GM12878 (cell line): Measurements from ENCODE around the gene TBX15. TPM values are rescaled to one million over a fixed set of nuclear protein-coding genes. Genes with fewer than 3 reads are reported as not detected.

Experiments used
- ATAC-seq: fragments of 200-7000 bp; cut with Tn5 transposase; 3 replicates; pipeline ENCODE4 v1.9.1; 2020; ENCODE audit warnings: mild to moderate bottlenecking, moderate library complexity
- BruUV-seq: library from RNA; stranded (reverse); fragments of 400-500 nt; replicated peaks from 2 replicates; lab custom pipeline; 2021; lab: Mats Ljungman, UMichigan
- CTCF ChIA-PET: fragments of 300-600 bp; sonication (Branson Sonifier 250); formaldehyde crosslinking; extraction: SDS; loops from one replicate; lab custom pipeline; 2021; ENCODE audit warnings: inconsistent platforms; lab: Yijun Ruan, JAX
- POLR2A ChIA-PET: fragments of 350-600 bp; formaldehyde crosslinking; extraction: SDS; loops from one replicate; lab custom pipeline; 2021; ENCODE audit warnings: inconsistent platforms; lab: Charles Lee
- RAD21 ChIA-PET: fragments of 300-600 bp; sonication (Branson Sonifier 250); formaldehyde crosslinking; loops from one replicate; lab custom pipeline; 2023; ENCODE audit warnings: antibody characterized with exemption; ENCODE audit not compliant: unreplicated experiment; lab: Charles Lee
- SMC1A ChIA-PET: fragments of 300-600 bp; sonication (Branson Sonifier 250); formaldehyde crosslinking; loops from one replicate; lab custom pipeline; 2023; ENCODE audit not compliant: unreplicated experiment, uncharacterized antibody; lab: Charles Lee
- DNase-seq: peaks from one replicate; pipeline ENCODE4 v3.0.0-alpha.2; 2011; ENCODE audit warnings: low read depth, low spot score
- FAIRE-seq: peaks from 3 replicates; lab custom pipeline; 2011; peaks lifted over from hg19 to GRCh38; lab: Jason Lieb, UNC
- H2AFZ ChIP-seq: 2 replicates; pipeline ENCODE4 v1.6.0; 2011; ENCODE audit warnings: low read depth, low read length, control low read depth; ENCODE audit not compliant: control insufficient read depth
- H3K27ac ChIP-seq: 2 replicates; pipeline ENCODE4 v1.5.1; 2011; ENCODE audit warnings: control low read depth; ENCODE audit not compliant: control insufficient read depth, insufficient read depth
- H3K27me3 ChIP-seq, 2 experiments: replicated peaks in 1 of 2; 2 replicates each; pipeline versions ENCODE4 v1.6.0 to v1.6.1; 2011; ENCODE audit warnings: low read length in 1 of 2; ENCODE audit not compliant: control insufficient read depth in 2 of 2, insufficient read depth in 2 of 2
- H3K36me3 ChIP-seq, 2 experiments: 2 replicates each; pipeline ENCODE4 v1.5.1; 2011; ENCODE audit warnings: low read length in 1 of 2; ENCODE audit not compliant: control insufficient read depth in 2 of 2, insufficient read depth in 2 of 2
- H3K4me1 ChIP-seq: 2 replicates; pipeline ENCODE4 v1.6.1; 2011; ENCODE audit warnings: mild to moderate bottlenecking, low read length, moderate library complexity, mixed read lengths; ENCODE audit not compliant: control insufficient read depth, insufficient read depth
- H3K4me2 ChIP-seq: 2 replicates; pipeline ENCODE4 v1.6.0; 2011; ENCODE audit warnings: control low read depth; ENCODE audit not compliant: control insufficient read depth, insufficient read depth
- H3K4me3 ChIP-seq: fragments of 200-600 bp; sonication (generic); 2 replicates; pipeline ENCODE4 v1.5.1; 2016
- H3K79me2 ChIP-seq: 2 replicates; pipeline ENCODE4 v1.6.0; 2011; ENCODE audit warnings: low read length; ENCODE audit not compliant: control insufficient read depth, insufficient read depth
- H3K9ac ChIP-seq: 2 replicates; pipeline ENCODE4 v1.8.0; 2011; ENCODE audit warnings: low read length, control low read depth, mixed read lengths; ENCODE audit not compliant: control insufficient read depth, insufficient read depth
- H3K9me3 ChIP-seq: replicated peaks from 3 replicates; pipeline ENCODE4 v1.5.1; 2011; ENCODE audit warnings: mild to moderate bottlenecking, low read length; ENCODE audit not compliant: control insufficient read depth, insufficient read depth
- H4K20me1 ChIP-seq: 2 replicates; pipeline ENCODE4 v1.6.0; 2011; ENCODE audit not compliant: control insufficient read depth, insufficient read depth
- BCLAF1 ChIP-seq: fragments of 450-650 bp; IDR thresholded peaks from 2 replicates; pipeline ENCODE4 v1.6.1; 2017; ENCODE audit warnings: antibody characterized with exemption, mild to moderate bottlenecking, moderate library complexity
- CREM ChIP-seq: IDR thresholded peaks from 2 replicates; pipeline ENCODE4 v1.6.1; 2014; ENCODE audit warnings: antibody characterized with exemption, low read depth
- SUZ12 ChIP-seq: fragments of 200-600 bp; sonication (generic); IDR thresholded peaks from one replicate; pipeline ENCODE4 v1.6.1; 2018; ENCODE audit warnings: antibody characterized with exemption, mild to moderate bottlenecking; ENCODE audit not compliant: unreplicated experiment
- WGBS: methylation state at CpG from one replicate; pipeline ENCODE4 v1.1.6; 2016; ENCODE audit warnings: low lambda C conversion rate; ENCODE audit not compliant: insufficient replicate concordance, insufficient coverage; ENCODE audit errors: missing lambda C conversion rate; 5-methylcytosine and 5-hydroxymethylcytosine counted together
- in situ Hi-C: fragments of 300-500 bp; cut with MboI; formaldehyde crosslinking; loops from 9 replicates; pipeline ENCODE4 v1.14.3; 2018; ENCODE audit warnings: mixed read lengths
- intact Hi-C: fragments of 100-400 bp; cut with micrococcal nuclease; formaldehyde crosslinking; loops from one replicate; pipeline ENCODE4 v1.14.2; 2022; ENCODE audit not compliant: unreplicated experiment
- polyA plus RNA-seq, 11 experiments: library from polyadenylated mRNA; depleted of rRNA in 4 of 11; unstranded in 6 of 11; stranded (reverse) in 5 of 11; fragments of >200 nt; fragmentation: Nextera tagmentation in 4 of 11; fragmentation: Illumina TruSeq in 1 of 11; extraction: Ambion mirVana in 4 of 11; extraction: Trizol in 1 of 11; gene quantifications; 1 replicate in 1 of 11; 2 replicates in 10 of 11; pipeline versions ENCODE4 v1.2.1 to v1.2.3, GENCODE V29; 2011 to 2016; ENCODE audit warnings: inconsistent platforms in 2 of 11, missing spikeins in 2 of 11, low read depth in 1 of 11
- total RNA-seq, 4 experiments: library from RNA; depleted of rRNA in 3 of 4; stranded (reverse); fragments of >200 nt in 3 of 4; fragmentation: Illumina TruSeq in 1 of 4; extraction: Trizol in 1 of 4; gene quantifications; 2 replicates each; pipeline versions ENCODE4 v1.2.1 to v1.2.3, GENCODE V29; 2013 to 2021

The TBX15 gene
- total and polyA plus RNA-seq, 10 of the 15 experiments (the other 5 are each of a cell fraction or from before 2014, with no cell fraction given) = 0.64 to 9.4 (median 0.99) TPM

DNA sequence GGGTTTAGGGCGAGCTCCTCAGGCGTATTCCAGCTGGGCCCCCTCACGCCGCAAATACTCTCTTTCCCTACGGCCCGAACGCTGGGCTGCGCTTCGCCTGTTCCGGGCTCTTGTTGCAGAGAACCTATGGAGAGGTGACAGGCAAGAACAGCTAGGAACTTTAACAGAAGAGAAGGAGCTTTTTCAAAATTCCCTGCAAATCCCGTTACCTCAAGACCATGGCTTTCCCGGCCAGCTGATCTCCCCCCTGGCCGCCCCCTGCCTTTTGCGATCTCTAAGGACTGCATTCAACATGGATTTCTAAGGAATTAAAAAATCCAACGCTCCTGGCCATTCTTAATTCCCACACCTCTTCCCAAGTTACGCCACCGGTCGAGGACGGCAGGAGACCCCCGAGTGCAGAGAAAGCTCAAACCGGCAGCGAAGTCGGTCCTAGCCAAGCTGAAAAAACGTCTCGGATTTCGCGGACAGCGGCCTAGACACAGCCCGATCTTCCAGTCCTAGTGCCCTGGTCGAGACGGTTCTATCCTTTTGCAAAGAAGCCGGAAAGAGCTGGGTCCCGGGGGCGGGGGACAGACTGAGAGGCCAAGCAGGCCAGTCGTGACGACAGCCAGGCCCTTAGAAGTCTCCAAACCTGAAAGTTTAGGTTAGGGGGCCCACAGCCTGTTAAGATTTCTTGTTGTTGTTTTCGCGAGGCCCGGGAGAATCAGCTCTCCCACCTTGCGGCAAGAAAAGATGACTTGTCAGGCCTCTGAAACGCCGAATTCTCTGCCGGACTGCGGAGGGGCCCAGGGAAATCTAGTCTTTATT, 1.1 kb upstream of the TBX15 start:
- RAD21 ChIA-PET = no interaction called here
- in situ Hi-C loops (no loop called here), intact Hi-C loops (no loop called here)
- no peak overlapping the region for H3K4me2 ChIP-seq
- FAIRE-seq = no peak
- H3K4me1 ChIP-seq = no peaks in the 10 kb centered on the region
- H3K79me2 ChIP-seq = no peaks in the 10 kb centered on the region
- BruUV-seq = no TSS peak
- no peak overlapping the region for H3K4me3 ChIP-seq
- H2AFZ ChIP-seq = no peak overlapping the region
- peaks cover 21 to 41% of the 10 kb centered on the region in 2 experiments for H3K27me3 ChIP-seq
- SMC1A ChIA-PET = no interaction called here
- 46% methylated on average over 42 of the region's 44 CpGs for WGBS
- CTCF ChIA-PET = no interaction called here
- TF ChIP-seq CREM (no peak), BCLAF1 (no peak), SUZ12 (peak; percentile 49)
- TF ChIP-seq, all 136 proteins: peak for 1
- Histone ChIP-seq H3K9me3 (peaks cover 4% of the 10 kb centered on the region; the same call in 2 of the 3 replicates), H3K9ac (no peak overlapping the region), H3K36me3 (no peaks in the 10 kb centered on the region), H4K20me1 (no peaks in the 10 kb centered on the region), H3K27ac (no peak overlapping the region)
- POLR2A ChIA-PET = no interaction called here
- no peak for DNase-seq
- ATAC-seq = no peak
